HepG2 (cell line): Measurements from ENCODE around the gene SERPINB6. TPM values are rescaled to one million over a fixed set of nuclear protein-coding genes. Genes with fewer than 3 reads are reported as not detected.

Experiments used
- ATAC-seq: fragments of 200-7000 bp; cut with Tn5 transposase; 3 replicates; pipeline ENCODE4 v1.9.1; 2020; ENCODE audit warnings: mild to moderate bottlenecking, moderate library complexity
- BruUV-seq: library from RNA; stranded (reverse); fragments of 400-500 nt; replicated peaks from 2 replicates; lab custom pipeline; 2021; lab: Mats Ljungman, UMichigan
- CTCF ChIA-PET: fragments of 300-600 bp; formaldehyde crosslinking; extraction: SDS; loops from one replicate; lab custom pipeline; 2021; ENCODE audit warnings: low total read pairs, inconsistent platforms, low intra/inter-chr PET ratio; lab: Yijun Ruan, JAX
- POLR2A ChIA-PET: fragments of 350-600 bp; sonication (Branson Sonifier 250); formaldehyde crosslinking; loops from one replicate; lab custom pipeline; 2020; ENCODE audit warnings: antibody characterized with exemption, inconsistent platforms; lab: Yijun Ruan, JAX
- DNase-seq: peaks from one replicate; pipeline ENCODE4 v3.0.0-alpha.2; 2015; ENCODE audit warnings: low spot score
- FAIRE-seq: peaks from 3 replicates; lab custom pipeline; 2011; peaks lifted over from hg19 to GRCh38; lab: Jason Lieb, UNC
- H2AFZ ChIP-seq: one replicate; pipeline ENCODE4 v1.6.1; 2011; ENCODE audit warnings: low read length, inconsistent platforms
- H3K27ac ChIP-seq: fragments of 300-600 bp; 3 replicates; pipeline ENCODE4 v1.8.0; 2011; ENCODE audit warnings: mixed run types, mild to moderate bottlenecking, mixed read lengths, low read length, inconsistent platforms; ENCODE audit not compliant: insufficient read depth; ENCODE audit errors: extremely low read length
- H3K27me3 ChIP-seq, 2 experiments: fragments of 200-600 bp in 1 of 2; 2 replicates in 1 of 2; 3 replicates in 1 of 2; pipeline versions ENCODE4 v1.6.0 to v1.8.0; 2011; ENCODE audit warnings: low read length in 2 of 2, mild to moderate bottlenecking in 2 of 2, moderate library complexity in 2 of 2, inconsistent platforms in 1 of 2; ENCODE audit not compliant: insufficient read depth in 2 of 2, control insufficient read depth in 1 of 2
- H3K36me3 ChIP-seq, 2 experiments: fragments of 200-600 bp in 1 of 2; replicated peaks in 1 of 2; 2 replicates in 1 of 2; 3 replicates in 1 of 2; pipeline versions ENCODE4 v1.5.1 to v1.8.0; 2011; ENCODE audit warnings: low read length in 2 of 2, inconsistent platforms in 1 of 2; ENCODE audit not compliant: insufficient read depth in 2 of 2, control insufficient read depth in 1 of 2
- H3K4me1 ChIP-seq: 2 replicates; pipeline ENCODE4 v1.5.1; 2012; ENCODE audit warnings: low read length, inconsistent platforms; ENCODE audit not compliant: insufficient read depth
- H3K4me2 ChIP-seq: 2 replicates; pipeline ENCODE4 v1.6.0; 2011; ENCODE audit warnings: low read depth, low read length, inconsistent platforms
- H3K4me3 ChIP-seq, 3 experiments: fragments of 200-600 bp in 1 of 3; sonication (generic), shearing (Covaris generic) in 1 of 3; replicated peaks in 1 of 3; 2 replicates each; pipeline ENCODE4 v1.5.1; 2011 to 2016; ENCODE audit warnings: low read length in 3 of 3, inconsistent platforms in 2 of 3, low read depth in 2 of 3, mild to moderate bottlenecking in 2 of 3, control low read depth in 1 of 3, mixed read lengths in 1 of 3; ENCODE audit not compliant: insufficient read depth in 1 of 3
- H3K79me2 ChIP-seq: one replicate; pipeline ENCODE4 v1.6.1; 2011; ENCODE audit warnings: low read length, inconsistent platforms; ENCODE audit not compliant: insufficient read depth
- H3K9ac ChIP-seq: 2 replicates; pipeline ENCODE4 v1.6.0; 2011; ENCODE audit warnings: mild to moderate bottlenecking, low read depth, low read length, inconsistent platforms; ENCODE audit not compliant: insufficient read depth
- H3K9me3 ChIP-seq: 2 replicates; pipeline ENCODE4 v1.5.1; 2012; ENCODE audit warnings: mild to moderate bottlenecking, low read length
- H4K20me1 ChIP-seq: 2 replicates; pipeline ENCODE4 v1.6.0; 2011; ENCODE audit warnings: inconsistent platforms, mild to moderate bottlenecking, low read length, moderate library complexity; ENCODE audit not compliant: insufficient read depth
- CEBPG ChIP-seq: IDR thresholded peaks from 2 replicates; pipeline ENCODE4 v1.6.1; 2016
- HNF4G ChIP-seq, 2 experiments: sonication (generic) in 1 of 2; formaldehyde crosslinking in 1 of 2; IDR thresholded peaks; 2 replicates each; pipeline versions ENCODE4 v1.4.0 to v1.6.1; 2011 to 2020; ENCODE audit warnings: borderline replicate concordance in 2 of 2, low read depth in 2 of 2, mild to moderate bottlenecking in 2 of 2, low read length in 1 of 2, missing genetic modification reagents in 1 of 2, moderate library complexity in 1 of 2
- ISX ChIP-seq: sonication (generic); formaldehyde crosslinking; conservative IDR thresholded peaks from 2 replicates; pipeline ENCODE4 v1.5.0; 2020; ENCODE audit warnings: missing genetic modification reagents
- JUN ChIP-seq: sonication (generic); formaldehyde crosslinking; IDR thresholded peaks from 2 replicates; pipeline ENCODE4 v1.4.0; 2020; ENCODE audit warnings: mild to moderate bottlenecking, missing genetic modification reagents
- NFIC ChIP-seq: IDR thresholded peaks from 2 replicates; pipeline ENCODE4 v1.6.1; 2012; ENCODE audit warnings: mild to moderate bottlenecking, low read length, inconsistent platforms
- NONO ChIP-seq, 2 experiments: fragments of 450-650 bp in 1 of 2; sonication (generic) in 1 of 2; formaldehyde crosslinking in 1 of 2; IDR thresholded peaks in 1 of 2; conservative IDR thresholded peaks in 1 of 2; 2 replicates each; pipeline versions ENCODE4 v1.6.1 to v1.8.0; 2017 to 2022; ENCODE audit warnings: mild to moderate bottlenecking in 1 of 2, missing genetic modification reagents in 1 of 2, moderate library complexity in 1 of 2
- SSRP1 ChIP-seq: IDR thresholded peaks from 2 replicates; pipeline ENCODE4 v1.6.1; 2016; ENCODE audit warnings: control low read depth
- TEAD3 ChIP-seq: optimal IDR thresholded peaks from 2 replicates; pipeline ENCODE3; 2016; ENCODE audit warnings: borderline replicate concordance
- ZBTB38 ChIP-seq: sonication (generic); formaldehyde crosslinking; IDR thresholded peaks from 2 replicates; pipeline ENCODE4 v1.5.1; 2020; ENCODE audit warnings: mild to moderate bottlenecking, missing genetic modification reagents
- ZNF333 ChIP-seq: sonication (generic); formaldehyde crosslinking; IDR thresholded peaks from 2 replicates; pipeline ENCODE4 v1.4.0; 2020; ENCODE audit warnings: mild to moderate bottlenecking, missing genetic modification reagents, borderline replicate concordance
- ZNF674 ChIP-seq: sonication (generic); formaldehyde crosslinking; IDR thresholded peaks from 2 replicates; pipeline ENCODE4 v1.5.0; 2020; ENCODE audit warnings: low read depth, mild to moderate bottlenecking, missing genetic modification reagents
- WGBS: methylation state at CpG from one replicate; pipeline ENCODE4 v1.1.6; 2017; ENCODE audit warnings: low lambda C conversion rate; 5-methylcytosine and 5-hydroxymethylcytosine counted together
- in situ Hi-C: cut with HindIII; loops from 2 replicates; pipeline ENCODE4 v1.10.0; 2017; ENCODE audit warnings: low pct_unique_long_range_greater_than_20kb; ENCODE audit not compliant: extremely low pct_ligation_motif_present
- intact Hi-C: fragments of 100-400 bp; cut with micrococcal nuclease; formaldehyde crosslinking; loops from one replicate; pipeline ENCODE4 v1.10.0; 2022; ENCODE audit not compliant: unreplicated experiment
- polyA plus RNA-seq, 8 experiments: library from polyadenylated mRNA; depleted of rRNA in 3 of 8; stranded (reverse) in 7 of 8; unstranded in 1 of 8; fragments of >200 nt; fragmentation: Illumina TruSeq in 4 of 8; extraction: Trizol in 4 of 8; gene quantifications; 2 replicates each; pipeline versions ENCODE4 v1.2.1 to v1.2.3, GENCODE V29; 2011 to 2016; ENCODE audit warnings: low read depth in 4 of 8, missing spikeins in 1 of 8, mixed read lengths in 1 of 8; ENCODE audit not compliant: insufficient read depth in 1 of 8
- total RNA-seq, 5 experiments: library from RNA; depleted of rRNA; stranded (reverse); fragments of >200 nt; fragmentation: Illumina TruSeq; extraction: Trizol; gene quantifications; 2 replicates each; pipeline ENCODE4 v1.2.3, GENCODE V29; 2016; ENCODE audit warnings: low read depth in 1 of 5

SERPINB6 gene
- total and polyA plus RNA-seq, 2 of the 13 experiments (the other 11 are each of a cell fraction or from before 2014, with no cell fraction given): 38.2 to 61.3 TPM

- peak; percentile 95; the same call in 1 of the 2 replicates for TF ChIP-seq NONO (IDR thresholded peaks at IDR 0.05)
- no peak for TF ChIP-seq NONO (CRISPR knock-in tag; conservative IDR thresholded peaks at IDR 0.05)
- peak; percentile 63 for TF ChIP-seq NFIC
- TF ChIP-seq SSRP1 (CRISPR knock-in tag): peak; percentile 13; the same call in 1 of the 2 replicates
- TF ChIP-seq JUN (CRISPR knock-in tag): no peak
- no peak for TF ChIP-seq HNF4G (IDR thresholded peaks at IDR 0.05; ENCODE audit: borderline replicate concordance, low read depth, low read length)
- no peak for TF ChIP-seq HNF4G (CRISPR knock-in tag; IDR thresholded peaks at IDR 0.05; ENCODE audit: borderline replicate concordance, low read depth)
- TF ChIP-seq ZNF674 (CRISPR knock-in tag): no peak
- no peak for TF ChIP-seq ZBTB38 (CRISPR knock-in tag)
Measured at GRCh38 chr6:2989332-2990247, 18.2 kb upstream of the SERPINB6 start (continued).

GRCh38 chr6:2988426-2989331 lies 17.3 kb upstream of the SERPINB6 start:
- H4K20me1 ChIP-seq: no peaks in the 10 kb centered on the region
- DNase-seq (peak; percentile 86), ATAC-seq (peak; percentile 89), FAIRE-seq (no peak)
- H3K27ac ChIP-seq: peak overlapping the region; percentile 96
- H3K36me3 ChIP-seq: no peaks in the 10 kb centered on the region
- intact Hi-C loops: loop anchor here (1.0 to 2.0 kb wide), 5 partner anchors 18 to 197 kb away; partner anchors contain the start of gene SERPINB6
- H3K9me3 ChIP-seq: no peaks in the 10 kb centered on the region
- under 1% methylated on average over 32 of the region's 64 CpGs for WGBS
- H3K79me2 ChIP-seq: no peaks in the 10 kb centered on the region
- ChIA-PET CTCF (interaction anchor here (1.1 to 4.4 kb wide), 5 partner anchors 36 to 198 kb away, joined by 3 to 60 read pairs (median 4); no protein-coding TSS in a partner anchor), POLR2A (interaction anchor here (0.6 to 5.0 kb wide), 22 partner anchors 7 to 224 kb away, joined by 3 to 118 read pairs (median 11); partner anchors contain the start of genes NQO2, RIPK1, SERPINB1 and SERPINB6)
- peak overlapping the region; percentile 84 for H3K4me2 ChIP-seq
- H3K4me3 ChIP-seq: peak overlapping the region; percentile 72 to 81 (median 78)
- no peaks in the 10 kb centered on the region; a peak in 1 of 5 replicates for H3K27me3 ChIP-seq
- in situ Hi-C loops: loop anchor here (5.0 kb wide), 1 partner anchor 36 kb away; no protein-coding TSS in a partner anchor
- H3K4me1 ChIP-seq: peaks cover 61% of the 10 kb centered on the region
- peak overlapping the region; percentile 99 for H2AFZ ChIP-seq
- peak overlapping the region; percentile 94 for H3K9ac ChIP-seq
- BruUV-seq: no TSS peak
- TF ChIP-seq ZNF333 (CRISPR knock-in tag) (peak; percentile 75; the same call in 1 of the 2 replicates), CEBPG (CRISPR knock-in tag) (peak; percentile 57; the same call in 1 of the 2 replicates), TEAD3 (CRISPR knock-in tag) (peak; percentile 53), ISX (CRISPR knock-in tag) (no peak)
